Measurements from ENCODE around the gene AFAP1. TPM values are rescaled to one million over a fixed set of nuclear protein-coding genes. Genes with fewer than 3 reads are reported as not detected.

The AFAP1 gene
- total RNA-seq, 1 donor from 2014 or later = 28.7 TPM

DNA sequence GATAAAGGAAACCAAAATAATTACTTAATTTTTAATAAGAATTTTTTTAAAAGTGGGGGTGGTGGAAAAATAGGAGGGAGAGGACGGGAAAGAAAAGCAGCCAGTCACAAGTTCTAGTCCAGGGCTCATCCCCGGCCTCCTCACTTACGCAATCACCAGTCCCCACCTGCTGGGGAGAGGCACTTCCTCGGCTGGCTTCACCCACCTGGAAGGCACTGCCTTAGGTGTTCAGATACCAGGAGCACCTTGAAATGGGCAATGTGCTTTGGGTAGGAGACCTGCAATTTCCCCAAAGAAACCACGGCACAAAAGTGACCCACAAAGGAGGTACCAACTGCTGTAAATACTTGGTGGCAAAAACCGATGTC is 23.8 kb downstream of the AFAP1 start:
- no peak for DNase-seq
- no peaks in the 10 kb centered on the region for H3K9me3 ChIP-seq
- intact Hi-C loops (cut with DNase I) = no loop called here
- H3K4me3 ChIP-seq = no peak overlapping the region
- TF ChIP-seq, protein P1, sequence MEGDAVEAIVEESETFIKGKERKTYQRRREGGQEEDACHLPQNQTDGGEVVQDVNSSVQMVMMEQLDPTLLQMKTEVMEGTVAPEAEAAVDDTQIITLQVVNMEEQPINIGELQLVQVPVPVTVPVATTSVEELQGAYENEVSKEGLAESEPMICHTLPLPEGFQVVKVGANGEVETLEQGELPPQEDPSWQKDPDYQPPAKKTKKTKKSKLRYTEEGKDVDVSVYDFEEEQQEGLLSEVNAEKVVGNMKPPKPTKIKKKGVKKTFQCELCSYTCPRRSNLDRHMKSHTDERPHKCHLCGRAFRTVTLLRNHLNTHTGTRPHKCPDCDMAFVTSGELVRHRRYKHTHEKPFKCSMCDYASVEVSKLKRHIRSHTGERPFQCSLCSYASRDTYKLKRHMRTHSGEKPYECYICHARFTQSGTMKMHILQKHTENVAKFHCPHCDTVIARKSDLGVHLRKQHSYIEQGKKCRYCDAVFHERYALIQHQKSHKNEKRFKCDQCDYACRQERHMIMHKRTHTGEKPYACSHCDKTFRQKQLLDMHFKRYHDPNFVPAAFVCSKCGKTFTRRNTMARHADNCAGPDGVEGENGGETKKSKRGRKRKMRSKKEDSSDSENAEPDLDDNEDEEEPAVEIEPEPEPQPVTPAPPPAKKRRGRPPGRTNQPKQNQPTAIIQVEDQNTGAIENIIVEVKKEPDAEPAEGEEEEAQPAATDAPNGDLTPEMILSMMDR (IDR thresholded peaks at IDR 0.05) = no peak
- ATAC-seq = no peak
- H3K36me3 ChIP-seq = no peaks in the 10 kb centered on the region
- no peak overlapping the region for H3K27ac ChIP-seq
- H3K27me3 ChIP-seq = no peaks in the 10 kb centered on the region
- H3K4me1 ChIP-seq = peaks cover 2% of the 10 kb centered on the region

DNA sequence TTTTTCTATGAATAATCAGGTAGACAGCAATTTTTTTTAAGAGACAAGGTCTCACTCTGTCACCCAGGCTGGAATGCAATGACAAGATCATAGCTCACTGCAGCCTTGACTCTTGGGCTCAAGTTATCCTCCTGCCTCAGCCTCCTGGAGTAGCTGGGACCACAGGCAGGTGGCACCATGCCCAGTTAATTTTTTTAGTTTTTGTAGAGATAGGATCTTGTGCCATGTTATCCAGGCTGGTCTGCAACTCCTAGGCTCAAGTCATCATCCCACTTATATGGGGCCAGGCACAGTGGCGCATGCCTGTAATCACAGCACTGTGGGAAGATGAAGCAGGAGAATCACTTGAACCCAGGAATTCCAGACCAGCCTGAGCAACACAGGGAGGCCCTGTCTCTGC is 26.8 kb downstream of the AFAP1 start:
- no peak for DNase-seq
- Histone ChIP-seq H3K36me3 (no peaks in the 10 kb centered on the region), H3K27me3 (no peaks in the 10 kb centered on the region), H3K9me3 (no peaks in the 10 kb centered on the region), H3K27ac (no peak overlapping the region), H3K4me3 (no peak overlapping the region), H3K4me1 (peaks cover 20% of the 10 kb centered on the region)
- no peak for ATAC-seq
- intact Hi-C loops (cut with DNase I) = no loop called here
- TF ChIP-seq, protein P1 (IDR thresholded peaks at IDR 0.05) = no peak

DNA sequence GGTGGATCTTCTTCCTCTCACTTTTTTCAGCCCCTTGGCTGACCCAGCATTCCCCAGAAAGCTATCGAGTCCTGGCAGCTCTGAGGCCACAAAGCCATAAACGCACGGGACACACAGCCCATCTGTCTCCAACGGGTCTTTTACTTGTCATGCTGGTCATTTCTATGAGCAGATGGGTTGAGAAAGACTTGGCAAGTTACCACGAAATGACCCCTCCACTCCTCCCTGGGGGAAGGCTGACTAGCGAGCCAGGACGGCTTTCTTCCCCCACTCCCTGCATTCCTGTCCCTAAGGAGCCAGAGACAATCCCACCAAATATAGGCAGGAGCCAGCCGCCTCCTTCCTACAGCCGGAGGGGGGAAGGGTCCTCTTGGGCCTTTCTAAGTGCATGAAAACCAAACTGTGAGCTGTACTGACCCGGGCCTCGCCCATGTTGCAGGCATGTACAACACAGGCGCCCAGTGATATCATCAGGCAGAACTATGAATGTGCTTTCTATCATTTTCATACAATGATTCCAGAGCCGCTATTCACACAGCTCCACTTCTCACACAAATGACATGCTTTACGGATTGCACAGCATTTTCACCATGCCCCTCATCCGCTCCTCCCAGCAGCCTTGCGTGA is 28.6 kb downstream of the AFAP1 start:
- peak overlapping the region; percentile 12 for H3K4me3 ChIP-seq
- intact Hi-C loops (cut with DNase I) = no loop called here
- H3K27me3 ChIP-seq = no peaks in the 10 kb centered on the region

DNA sequence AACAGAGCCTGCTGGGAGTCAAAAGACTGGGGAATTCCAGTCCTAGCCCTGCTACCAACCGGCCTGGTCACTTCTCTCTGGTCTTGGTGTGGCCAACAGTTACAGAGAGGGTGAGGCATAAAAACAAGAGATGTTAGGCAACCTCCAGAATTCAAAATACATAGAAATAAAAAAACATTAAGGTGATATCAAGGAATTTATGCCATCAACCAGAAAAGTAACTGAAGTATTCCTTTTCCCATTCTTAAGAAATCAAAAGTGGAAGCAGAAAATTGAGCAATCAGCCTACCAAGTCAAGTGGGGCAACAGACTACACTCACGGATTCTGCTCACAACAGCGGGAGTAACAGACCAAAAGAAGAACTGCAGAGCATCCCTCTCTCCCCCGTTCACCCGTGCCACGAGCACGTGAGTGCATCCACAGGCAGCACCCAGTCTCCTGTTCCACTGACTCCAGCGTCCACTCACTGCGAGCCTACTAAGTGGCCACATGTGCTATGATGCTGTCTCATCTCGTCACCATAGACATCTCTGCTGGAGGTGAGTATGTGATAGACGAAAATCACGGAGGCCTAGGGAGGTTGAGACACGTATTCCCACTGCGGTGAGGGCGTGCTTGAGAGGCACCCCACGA is 29.3 kb downstream of the AFAP1 start:
- TF ChIP-seq, protein P1 (IDR thresholded peaks at IDR 0.05) = no peak
- H3K27ac ChIP-seq = peak overlapping the region; percentile 72
- peaks cover 32% of the 10 kb centered on the region for H3K4me1 ChIP-seq
- ATAC-seq (peak; percentile 79), DNase-seq (no peak)
- no peaks in the 10 kb centered on the region for H3K9me3 ChIP-seq
- H3K36me3 ChIP-seq = no peaks in the 10 kb centered on the region
- H3K4me3 ChIP-seq = peak overlapping the region; percentile 12
- no peaks in the 10 kb centered on the region for H3K27me3 ChIP-seq
- intact Hi-C loops (cut with DNase I) = no loop called here

More for the DNA sequence above, 28.6 kb downstream of the AFAP1 start:
- Histone ChIP-seq H3K4me1 (peaks cover 25% of the 10 kb centered on the region), H3K9me3 (no peaks in the 10 kb centered on the region), H3K27ac (peak overlapping the region; percentile 72), H3K36me3 (no peaks in the 10 kb centered on the region)
- ATAC-seq (peak; percentile 60), DNase-seq (no peak)
- TF ChIP-seq, protein P1 (IDR thresholded peaks at IDR 0.05) = no peak

DNA sequence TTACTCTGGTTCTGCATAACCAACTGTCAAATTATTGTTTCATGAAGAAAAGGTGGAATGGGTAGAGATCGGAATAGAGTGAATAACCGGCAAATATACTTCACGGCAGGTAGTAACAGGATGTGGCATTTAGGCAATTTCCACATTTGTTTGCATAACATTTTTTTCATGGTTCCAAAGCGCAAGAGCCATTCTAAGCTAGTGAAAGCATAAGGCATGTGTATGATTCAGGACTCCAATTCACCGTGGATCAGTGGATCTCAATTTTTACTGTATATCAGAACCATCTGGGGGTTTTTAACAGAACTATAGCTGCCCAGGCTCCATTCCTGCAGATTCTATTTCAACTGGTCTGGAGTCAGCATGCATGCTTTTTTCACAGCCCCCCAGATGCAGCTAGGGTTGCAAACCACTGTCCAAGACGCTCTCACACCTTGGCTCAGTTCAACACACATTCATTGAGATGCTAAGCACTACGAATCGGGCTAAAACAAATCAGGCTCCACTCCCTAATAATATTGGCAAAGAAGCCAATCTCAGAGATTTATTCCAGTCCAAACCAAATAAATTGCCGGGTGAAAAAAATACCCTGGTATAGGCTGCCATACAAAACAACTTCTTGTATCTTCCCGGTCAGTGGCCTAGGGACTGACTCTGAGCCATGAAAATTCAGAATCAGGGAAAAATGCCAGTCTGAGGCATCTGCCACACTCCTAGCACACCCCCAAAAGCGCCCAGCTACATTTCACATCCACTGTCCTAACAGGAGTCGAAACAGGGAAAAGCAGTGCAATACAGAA is 30.0 kb downstream of the AFAP1 start:
- intact Hi-C loops (cut with DNase I) = no loop called here
- TF ChIP-seq, protein P1 (IDR thresholded peaks at IDR 0.05) = no peak
- DNase-seq = no peak
- H3K4me1 ChIP-seq = peaks cover 39% of the 10 kb centered on the region
- peak overlapping the region; percentile 1 for H3K4me3 ChIP-seq
- H3K9me3 ChIP-seq = no peaks in the 10 kb centered on the region
- ATAC-seq = peak; percentile 23
- no peaks in the 10 kb centered on the region for H3K27me3 ChIP-seq
- H3K36me3 ChIP-seq = no peaks in the 10 kb centered on the region
- H3K27ac ChIP-seq = peak overlapping the region; percentile 72
